GF-D8 (cell line): Measurements from ENCODE around the gene NOX5.

Experiments
- DNase-seq: peaks from one replicate; lab custom pipeline; 2025; lab: John Stamatoyannopoulos, UW

The NOX5 gene

DNA sequence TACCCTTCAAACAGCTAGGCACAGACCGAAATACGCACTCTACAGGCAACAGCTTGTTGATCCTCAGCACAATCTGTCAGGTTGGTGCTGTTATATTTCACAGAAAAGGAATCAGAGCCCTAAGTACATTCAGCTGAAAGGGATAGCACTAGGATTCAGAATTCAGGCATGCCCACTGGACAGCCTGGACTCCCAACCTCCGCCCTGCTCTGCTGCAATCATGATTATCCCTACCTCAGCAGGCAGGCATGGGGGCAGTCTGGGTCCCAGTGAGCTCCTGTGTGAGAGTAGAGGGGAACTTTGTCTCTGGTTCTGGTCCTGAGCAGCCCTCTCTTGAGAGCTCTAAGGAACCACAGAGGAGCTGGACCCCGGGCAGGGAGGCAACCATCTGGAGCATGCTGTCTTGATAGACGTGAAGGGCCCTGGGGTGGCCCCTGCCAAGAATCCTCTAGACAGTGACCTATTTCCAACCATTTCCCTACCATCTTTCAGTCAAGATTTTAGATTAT is 23.4 kb upstream of the NOX5 start:
- DNase-seq = no peak

DNA sequence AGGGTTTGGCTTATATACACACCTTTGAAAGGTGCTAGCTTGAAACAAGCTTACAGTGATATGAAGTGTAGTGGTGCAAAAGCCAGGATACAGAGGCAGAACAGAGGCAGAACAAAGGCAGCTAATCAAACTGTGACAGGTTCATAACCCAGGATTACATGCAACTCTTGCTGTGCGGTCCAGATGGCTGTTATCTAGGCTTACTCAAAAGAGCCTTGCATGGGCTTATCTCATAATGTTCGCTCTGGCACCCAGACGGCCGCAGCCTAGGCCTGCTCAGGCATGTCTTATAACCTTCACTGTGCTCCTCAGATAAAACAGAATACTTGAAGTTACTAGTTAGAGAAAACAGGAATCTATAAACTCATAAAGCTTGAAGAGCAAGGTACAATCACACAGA is 22.8 kb upstream of the NOX5 start:
- no peak for DNase-seq

DNA sequence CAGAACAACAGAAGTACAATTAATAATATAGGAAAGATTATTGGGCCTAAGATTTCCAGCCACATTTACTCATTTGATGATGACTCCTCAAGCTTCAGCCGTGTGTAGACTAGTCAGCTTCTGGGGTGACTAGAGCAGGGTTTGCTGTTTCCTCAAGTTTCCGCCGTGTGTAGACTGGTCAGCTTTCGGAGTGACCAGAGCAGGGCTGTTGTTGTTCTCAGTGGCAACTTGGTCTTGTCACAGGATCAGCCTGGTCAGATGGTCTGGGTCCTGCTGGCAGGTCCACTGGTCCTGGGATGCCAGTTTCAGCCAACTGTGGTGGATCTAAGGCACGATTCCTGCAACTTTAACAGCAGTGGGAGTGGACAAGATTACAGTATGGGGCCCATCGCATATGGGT is 21.8 kb upstream of the NOX5 start:
- DNase-seq = no peak

DNA sequence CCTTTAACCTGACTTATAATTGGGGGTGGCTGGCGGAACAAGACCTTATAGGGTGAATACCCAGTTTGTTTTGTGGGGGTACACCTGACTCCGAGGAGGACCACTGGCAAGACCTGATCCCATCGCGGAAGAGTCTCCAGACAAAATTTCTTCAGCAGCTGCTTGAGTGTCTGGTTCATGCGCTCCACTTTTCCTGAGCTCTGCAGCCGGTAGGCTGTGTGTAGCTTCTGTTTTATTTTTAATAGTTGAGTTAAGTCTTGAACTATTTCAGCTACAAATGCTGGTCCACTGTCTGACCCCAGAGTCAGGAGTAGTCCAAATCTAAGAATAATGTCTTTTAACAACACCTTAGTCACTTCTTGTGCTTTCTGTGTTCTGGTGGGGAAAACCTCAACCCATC is 21.2 kb upstream of the NOX5 start:
- no peak for DNase-seq

DNA sequence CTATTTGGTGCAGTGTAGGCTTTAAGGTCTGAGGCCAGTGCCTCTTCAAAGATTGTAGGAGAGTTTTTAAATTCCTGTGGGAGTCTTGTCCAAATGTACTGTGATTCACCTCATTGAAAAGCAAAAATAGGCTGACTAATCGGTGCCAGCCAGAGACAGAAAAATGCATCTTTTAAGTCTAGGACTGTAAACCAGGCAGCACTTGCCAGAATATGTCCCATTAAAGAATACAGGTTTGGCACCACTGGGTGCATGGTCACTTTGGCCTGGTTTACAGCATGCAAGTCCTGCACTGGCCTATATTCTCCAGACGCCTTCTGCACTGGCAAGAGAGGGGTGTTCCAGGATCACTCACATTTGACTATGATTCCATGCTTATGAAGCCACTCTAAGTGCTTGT is 20.3 kb upstream of the NOX5 start:
- DNase-seq = no peak

- no peak for DNase-seq
These were observed 19.3 kb upstream of the NOX5 start for GRCh38 chr15:68994981-68995761.

DNA sequence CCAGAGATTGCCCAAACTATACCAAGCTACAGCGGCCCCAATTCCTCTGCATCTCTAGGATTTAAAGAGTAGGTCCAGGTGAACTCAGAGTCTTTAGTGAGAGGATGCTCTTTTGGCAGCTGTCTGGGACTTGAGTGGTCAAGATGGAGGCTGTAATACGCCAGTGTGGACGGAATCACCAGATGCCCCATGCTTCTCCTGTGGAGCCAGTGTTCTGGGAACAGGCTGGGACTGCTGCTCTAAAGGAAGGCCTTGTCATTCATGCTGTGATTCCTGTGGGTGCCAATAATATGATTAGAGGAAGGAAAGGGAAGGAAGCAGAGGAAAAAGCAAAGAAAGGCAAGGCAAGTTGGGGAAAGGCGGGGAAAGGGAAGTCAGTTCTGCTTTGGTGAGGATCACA is 17.4 kb upstream of the NOX5 start:
- no peak for DNase-seq

- no peak for DNase-seq
These were observed 16.3 kb upstream of the NOX5 start for GRCh38 chr15:68997930-68998777.

DNA sequence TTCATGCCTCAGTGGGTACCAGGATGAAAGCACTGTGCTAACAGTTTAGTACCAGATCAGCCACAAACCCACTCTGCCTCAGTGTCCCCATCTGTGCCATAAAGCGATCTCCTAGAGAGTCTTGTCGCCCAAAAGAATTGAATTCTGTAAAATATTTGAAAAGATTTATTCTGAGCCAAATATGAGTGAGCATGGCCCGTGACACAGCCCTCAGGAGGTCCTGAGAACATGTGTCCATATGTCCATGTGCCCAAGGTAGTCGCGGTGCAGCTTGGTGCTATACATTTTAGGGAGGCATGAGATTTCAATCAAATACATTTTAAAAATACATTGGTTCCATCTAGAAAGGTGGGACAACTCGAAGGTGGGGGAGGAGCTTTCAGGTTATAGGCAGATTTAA is 15.4 kb upstream of the NOX5 start:
- no peak for DNase-seq

DNA sequence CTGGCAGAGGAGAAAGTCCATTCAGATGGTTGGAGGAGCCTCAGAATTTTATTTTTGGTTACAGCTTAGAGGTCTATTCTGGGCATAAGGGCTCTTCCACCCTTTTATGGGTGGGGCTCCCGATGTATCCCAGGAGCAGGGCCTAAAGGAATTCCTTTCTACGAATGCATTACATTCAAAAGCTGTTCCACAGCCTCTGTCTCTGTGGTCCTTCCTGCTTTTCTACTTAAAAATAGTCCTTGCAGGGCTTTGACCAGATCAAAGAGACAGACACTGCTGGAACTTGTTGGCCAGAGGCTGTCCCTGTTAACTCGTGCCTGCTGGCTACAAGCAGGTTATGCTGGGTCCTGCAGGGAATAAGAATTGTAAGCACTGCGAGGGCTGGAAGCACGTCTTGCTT is 14.4 kb upstream of the NOX5 start:
- no peak for DNase-seq

DNA sequence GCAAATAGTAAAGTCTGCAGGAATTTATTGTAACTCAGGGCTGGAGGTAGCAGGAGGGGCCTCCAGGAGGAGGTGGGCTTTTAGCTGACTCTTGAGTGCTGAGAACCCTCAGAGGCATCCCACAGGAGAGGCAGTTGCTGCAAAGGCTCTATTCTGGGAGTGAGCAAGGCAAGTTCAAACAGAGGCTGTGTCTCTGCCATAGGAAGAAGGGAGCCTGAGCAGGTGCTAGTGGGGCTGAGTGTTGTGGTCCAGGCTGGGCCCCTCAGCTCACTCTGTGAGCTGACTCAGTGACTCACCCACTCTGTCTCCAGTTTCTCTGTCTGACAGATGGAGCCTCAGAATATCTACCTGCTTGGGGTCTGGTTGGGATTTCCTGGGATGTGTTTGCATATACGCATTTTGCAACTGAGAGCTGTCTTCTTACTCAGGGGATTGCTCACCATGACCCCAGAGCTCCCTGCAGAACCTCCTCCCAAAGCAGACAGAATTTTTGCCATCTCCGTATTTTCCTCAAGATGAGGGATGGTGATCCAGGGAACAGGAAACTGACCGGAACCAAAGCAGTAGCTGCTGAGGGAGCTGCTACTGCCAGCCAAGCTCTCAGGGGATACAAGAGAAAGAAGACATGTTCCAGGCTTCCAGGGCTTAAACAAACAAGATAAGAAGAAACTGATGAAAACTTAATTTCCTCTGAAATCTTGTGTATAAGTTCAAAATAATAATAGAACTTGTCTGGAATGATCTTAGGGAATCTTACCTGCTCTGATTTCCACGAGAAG is 13.6 kb upstream of the NOX5 start:
- no peak for DNase-seq

DNA sequence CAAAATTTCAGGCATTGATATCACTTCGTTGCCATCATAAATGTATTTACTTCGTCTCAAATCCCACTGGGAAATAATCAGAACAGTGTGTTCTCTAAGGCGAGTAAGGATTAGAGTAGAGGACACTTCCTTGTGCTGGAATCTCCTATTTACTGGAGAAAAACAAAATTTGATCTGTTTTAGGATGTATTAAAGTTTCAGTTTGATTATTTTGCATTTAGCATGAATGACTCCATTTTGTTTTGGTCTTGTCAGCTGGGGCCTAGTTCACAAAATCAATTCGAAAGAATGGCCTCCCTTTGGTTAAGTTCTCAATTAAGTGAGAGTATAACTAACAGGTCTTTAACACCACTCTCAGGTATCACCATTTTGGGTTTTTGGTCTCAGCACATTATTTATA is 11.7 kb upstream of the NOX5 start:
- no peak for DNase-seq

DNA sequence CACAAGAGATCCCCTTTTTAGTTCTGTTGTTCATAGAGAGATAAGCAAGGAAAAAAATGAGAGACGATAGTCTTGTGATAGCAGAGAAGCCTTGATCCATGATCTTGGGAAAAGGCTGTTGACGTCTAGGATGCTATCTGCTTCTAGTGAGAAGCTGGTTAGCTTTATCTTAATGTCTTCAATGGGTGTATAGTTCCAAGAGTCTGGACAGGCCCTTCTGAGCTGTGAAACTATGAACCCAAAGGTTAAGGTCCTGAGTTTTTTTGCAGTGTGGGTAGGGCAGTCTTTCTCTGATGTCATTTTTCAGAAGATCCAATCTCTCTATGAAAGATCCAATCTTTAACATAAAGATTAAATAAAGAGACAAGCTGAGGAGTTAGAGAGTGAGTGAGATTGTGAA is 10.5 kb upstream of the NOX5 start:
- DNase-seq = no peak

GRCh38 chr15:69008056-69008455 is 6.4 kb upstream of the NOX5 start:
- DNase-seq = no peak

- no peak for DNase-seq
These were observed 5.2 kb upstream of the NOX5 start for GRCh38 chr15:69009341-69009740.

DNA sequence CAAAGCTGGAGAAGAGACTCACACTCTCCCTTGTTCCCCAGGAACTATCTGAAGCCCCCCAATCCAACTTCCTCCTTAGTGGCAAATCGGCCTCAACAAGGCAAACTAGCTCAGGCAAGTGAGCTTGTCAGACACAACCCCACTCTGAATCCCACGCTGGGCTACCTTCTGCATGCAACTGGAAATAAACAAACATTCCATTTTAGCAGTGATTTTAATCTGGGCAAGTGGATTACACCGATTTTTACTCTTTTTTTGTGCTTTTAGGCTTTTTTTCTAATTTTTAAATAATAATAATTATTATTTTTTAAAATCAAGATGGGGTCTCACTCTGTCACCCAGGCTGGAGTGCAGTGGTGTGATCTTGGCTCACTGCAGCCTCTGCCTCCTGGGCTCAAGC is 2.9 kb upstream of the NOX5 start:
- DNase-seq = no peak

DNA sequence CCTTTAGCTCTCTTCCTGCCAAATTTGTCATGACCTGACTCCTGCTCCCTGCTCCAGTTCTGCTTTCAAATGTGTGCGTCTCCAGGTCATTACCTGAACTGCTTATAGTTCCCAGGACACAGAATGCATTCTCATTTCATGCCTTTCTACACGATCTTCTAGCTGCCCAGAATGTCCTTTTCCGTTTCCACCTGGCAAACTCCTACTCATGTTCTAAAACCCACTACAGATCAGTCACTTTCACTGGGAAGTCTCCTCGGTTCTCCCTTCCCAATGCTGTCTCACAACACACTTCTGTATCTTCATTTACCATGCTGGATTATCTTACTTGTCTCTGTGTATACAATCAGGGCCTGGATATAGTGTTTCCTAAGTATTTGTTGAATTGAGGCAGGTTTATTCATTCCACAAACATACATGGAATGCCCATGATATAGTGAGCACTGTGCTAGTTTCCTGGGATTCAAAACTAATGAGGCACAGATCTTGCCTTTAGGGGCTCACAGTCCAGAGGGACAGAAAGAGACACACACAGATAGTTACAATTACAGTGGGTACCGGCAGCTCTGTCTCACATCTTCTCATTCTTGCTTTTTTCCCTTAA is 1.6 kb upstream of the NOX5 start:
- DNase-seq = no peak

DNA sequence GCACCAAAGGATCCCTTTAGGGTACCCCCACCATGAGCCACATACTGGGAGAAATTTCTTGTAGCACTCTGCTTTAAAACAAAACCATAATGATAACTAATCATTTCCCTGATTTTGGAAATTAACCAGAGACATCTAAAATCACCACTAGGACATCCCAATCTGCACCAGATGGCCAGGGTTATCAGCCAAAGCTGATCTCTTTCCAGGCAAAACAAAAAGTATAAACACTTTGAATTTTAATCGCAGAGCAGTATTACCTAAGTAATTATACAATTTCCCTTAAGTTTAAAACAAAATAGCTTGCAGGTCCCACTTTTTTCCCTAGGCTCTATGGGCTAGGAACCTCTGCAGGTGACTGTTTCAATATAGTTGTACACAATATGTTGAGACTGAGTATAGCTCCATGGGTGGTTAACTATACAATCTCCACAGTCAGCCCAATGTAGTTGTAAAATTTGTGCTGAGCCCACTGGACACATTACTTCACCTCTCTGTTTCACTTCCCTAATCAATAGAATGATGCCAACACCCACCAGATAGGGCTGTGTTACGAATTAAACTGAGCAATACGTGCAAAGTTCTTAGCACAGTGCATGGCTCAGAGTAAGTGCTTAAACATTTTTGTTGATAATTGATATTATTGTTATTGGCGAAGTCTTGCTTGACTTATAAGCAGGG is 629 bp upstream of the NOX5 start:
- no peak for DNase-seq

DNA sequence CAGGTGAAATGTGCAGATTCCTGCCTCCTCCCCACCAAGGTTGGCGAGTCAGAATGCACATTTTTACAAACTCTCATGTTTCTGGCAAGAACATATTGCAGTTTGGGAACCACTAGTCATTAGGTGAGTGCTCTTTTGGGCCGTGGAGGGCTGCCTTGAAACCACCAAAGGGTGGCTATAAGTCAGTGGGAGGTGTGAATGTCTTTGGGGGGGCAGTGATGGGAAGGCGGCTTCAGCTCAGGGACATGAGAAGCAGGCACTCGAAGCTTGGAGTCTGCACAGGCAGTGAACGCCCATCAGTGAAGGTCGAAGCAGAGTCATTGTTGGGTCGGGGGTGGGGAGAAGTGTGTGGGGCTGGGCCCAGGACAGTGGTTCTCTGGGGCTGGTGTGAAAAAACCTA is 1.1 kb downstream of the NOX5 start:
- no peak for DNase-seq

GRCh38 chr15:69016021-69016595 is 1.6 kb downstream of the NOX5 start:
- DNase-seq = no peak

- no peak for DNase-seq
These were observed 3.5 kb downstream of the NOX5 start for GRCh38 chr15:69017978-69018377.
